ENCODE data around the gene HID1.
A peak's percentile ranks its signal among the peaks of the same experiment; 100 is the strongest.

HID1 gene

DNA sequence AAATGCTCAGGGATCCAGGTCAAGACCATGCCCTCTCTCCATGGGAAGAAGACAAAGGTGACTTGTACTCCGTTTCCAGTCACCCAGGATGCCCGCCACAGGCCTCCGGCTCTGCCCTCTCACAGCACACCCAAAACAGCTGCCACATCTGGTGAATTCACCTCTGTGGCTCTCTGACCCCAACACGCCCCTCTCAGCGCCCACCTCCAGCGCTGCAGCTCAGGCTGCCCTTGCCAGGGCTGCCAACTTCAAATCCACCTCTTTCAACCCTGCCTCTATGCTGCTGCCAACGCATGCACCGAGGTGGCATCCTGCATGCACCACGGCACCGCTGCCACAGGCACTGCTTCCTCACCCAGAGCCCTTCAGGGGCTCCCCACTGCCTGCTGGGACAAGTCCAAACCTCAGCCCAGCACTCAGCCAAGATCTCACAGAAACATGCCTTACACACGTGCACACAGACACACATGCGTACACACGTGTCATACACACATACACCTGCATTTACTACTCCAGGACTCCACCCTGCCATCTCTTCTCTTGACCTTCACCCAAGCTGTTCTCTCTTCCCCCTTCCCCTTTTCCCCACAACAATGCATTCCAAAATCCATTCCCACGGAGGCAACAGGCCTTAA, 7.5 kb downstream of the HID1 start:
- DNase-seq, result no peak

DNA sequence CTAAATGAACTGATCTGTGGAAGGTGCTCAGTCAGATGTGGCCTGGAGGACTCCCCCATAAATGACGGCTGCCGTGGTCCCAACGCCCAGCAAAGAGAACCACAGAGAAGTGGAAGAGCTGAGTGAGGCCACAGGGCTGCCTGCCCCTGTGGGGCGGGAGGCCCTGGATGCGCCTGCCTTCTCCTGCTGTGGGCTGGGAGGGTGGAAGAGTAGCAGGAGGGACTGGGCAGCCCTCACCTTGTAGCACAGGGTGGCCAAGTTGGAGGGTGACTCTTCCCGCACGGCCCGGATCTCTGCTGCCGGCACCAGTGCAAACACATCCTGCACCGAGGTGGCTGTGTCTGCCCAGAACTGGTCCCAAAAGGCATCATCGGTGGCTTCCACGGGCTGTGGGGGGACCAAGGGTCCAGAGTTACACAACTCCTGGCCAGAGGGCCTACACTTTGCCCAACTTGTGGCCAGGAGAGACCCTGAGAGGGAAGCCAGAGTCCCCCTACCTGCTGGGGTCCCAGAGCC, 8.3 kb downstream of the HID1 start:
- DNase-seq, result no peak

DNA sequence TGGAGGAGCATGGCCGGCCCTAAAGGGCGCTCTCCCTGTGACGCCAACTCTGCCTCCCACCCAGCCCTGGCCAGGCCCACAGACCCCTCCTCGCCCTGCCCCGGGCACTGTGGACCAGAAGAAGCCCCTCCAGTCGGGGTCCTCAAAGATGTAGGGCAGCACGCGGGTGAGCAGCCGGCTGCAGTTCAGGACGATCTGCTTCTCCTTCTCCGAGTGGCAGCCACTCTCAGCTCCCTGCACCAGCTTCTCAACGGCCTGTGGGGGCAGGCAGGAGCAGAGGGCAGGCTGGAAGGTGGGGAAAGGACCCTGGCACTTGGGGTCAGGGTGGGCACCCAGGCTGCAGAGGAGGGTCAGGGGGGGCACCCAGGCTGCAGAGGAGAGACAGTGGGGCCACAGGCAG, 8.9 kb downstream of the HID1 start:
- DNase-seq, result no peak

DNA sequence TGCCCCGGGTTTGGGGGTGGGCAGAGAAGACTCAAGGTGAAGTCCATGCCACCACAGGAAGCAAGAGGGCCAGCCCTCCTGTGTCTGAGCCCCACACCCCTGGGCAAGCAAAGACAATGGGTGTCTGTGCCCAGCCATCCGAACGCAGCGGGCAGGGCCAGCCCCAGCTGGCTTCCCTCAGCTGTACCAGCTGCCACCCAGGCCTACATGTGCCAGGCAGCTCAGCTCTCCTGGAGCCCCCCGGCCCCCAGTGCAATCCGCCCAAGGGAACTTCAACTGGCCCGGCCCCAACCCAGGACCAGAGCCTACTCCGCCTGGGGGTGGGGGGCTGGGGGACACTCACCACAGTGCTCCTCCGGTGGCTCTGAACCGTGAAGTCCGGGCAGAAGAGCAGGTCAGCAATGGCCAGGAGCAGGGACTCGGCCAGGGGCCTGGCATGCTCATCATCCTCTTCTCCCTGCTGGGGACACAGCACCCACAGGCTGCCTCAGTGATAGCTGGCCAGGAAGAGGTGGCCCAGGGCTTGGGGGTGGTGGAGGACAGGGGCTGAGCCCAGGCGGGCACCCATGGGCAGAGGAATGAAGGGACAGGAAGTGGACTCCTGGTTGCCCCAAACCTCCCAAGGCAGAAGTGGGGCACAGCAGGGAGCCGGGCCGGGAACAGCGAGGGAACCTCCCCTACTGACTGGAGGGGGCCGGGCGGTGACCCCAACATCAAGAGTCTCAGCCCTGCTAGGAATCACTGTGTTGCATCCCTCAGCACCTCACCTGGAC, 9.8 kb downstream of the HID1 start:
- DNase-seq, result no peak

DNA sequence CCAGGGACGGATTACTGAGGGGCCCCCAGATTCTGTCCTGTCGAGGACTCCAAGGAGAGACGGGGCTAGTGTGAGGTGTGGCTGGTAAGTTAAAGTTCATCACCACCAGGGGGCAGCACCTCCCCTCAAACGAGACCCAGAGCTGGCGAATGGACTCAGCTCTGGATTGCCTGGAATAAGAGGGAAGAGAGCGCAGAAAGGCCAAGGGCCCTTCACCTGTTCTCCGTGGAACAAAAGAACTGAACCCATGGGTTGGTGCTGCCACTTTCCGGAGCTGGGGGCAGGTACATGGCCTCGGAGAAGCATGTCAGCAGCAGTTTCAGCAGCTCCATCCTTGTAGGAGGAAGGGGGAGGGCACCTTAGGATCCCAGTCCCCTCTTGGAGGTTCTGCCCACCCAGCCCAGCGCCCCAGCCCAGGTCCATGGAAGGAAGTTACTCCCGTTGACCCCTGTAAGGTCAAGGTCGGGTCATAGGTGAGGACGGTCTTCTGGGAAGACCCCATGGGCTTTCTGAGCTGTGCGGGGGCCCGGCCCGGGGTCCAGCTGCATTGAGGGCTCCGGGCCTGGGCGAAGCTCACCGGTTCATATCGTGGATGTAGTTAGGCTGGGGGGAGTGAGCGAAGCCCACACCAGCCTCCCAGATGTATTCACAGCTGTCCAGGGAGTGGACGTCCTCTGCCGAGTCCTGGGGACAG, 10.8 kb downstream of the HID1 start:
- peak; percentile 90 for DNase-seq

DNA sequence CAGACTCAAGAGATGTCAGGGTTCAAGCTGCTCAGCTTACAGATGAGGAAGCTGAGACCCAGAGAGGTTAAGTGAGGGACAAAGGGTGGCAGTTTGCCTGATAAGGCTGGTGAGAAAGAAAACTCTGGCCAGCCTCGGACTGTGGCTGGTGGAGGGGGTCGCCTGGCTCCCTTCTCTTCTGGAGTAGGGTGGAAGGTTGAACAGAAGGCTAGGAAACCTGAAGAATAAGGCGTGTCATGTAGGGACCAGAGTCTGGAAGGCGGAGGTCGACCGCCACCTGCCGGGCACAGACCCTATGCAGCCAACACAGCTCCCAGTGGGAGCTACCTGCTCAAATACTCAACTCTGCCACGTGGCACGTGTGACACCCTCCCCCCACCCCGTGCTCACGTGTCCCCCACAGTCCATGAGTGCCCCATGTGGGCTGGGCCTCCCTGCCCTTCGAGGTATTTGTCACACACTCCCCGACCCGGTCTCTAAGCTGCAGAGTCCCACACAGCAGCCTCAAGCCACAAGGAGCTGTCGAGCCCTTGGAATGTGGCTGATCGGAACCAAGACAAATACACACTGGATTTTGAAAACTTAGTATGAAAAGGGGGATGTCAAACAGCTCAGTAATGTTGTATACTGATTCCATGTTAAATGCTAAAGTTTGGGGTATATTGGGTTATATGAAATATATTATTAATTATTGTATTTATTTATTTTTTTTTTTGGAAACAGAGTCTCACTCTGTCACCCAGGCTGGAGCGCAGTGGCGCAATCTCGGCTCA, 11.8 kb downstream of the HID1 start:
- peak; percentile 58 to 67 for DNase-seq

DNA sequence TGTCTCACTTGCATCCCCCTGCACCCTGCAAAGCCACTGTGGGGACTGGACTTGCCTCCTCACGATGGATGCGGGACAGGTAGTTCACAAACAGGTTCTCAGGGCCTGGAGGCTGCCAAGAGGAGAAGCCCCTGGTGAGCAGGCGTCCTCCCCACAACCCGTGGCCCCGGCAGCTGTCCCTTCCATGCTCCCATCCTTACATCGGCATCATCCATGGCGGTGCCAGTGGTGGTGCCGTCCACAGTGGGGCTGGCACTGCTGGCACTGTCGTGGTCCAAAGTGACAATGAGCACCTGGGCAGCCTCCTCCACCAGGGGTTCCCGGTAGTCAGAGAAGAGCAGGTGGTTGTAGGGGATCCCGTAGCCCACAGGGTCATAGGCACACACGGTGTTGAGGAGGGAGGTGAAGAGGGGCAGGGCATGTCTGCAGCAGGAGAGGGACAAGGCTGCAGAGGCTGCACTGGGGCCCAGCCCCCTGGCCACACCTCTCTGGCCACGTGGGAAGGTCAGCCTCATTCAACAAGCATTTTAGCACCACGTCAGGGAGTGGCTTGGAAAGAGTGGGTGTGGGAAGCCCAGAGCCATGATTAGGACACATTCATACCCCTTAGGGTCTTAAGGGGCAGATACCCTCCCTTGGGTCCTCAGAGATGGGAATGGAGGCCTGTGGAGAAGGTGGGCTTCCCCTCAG, 12.6 kb downstream of the HID1 start:
- no peak for DNase-seq

DNA sequence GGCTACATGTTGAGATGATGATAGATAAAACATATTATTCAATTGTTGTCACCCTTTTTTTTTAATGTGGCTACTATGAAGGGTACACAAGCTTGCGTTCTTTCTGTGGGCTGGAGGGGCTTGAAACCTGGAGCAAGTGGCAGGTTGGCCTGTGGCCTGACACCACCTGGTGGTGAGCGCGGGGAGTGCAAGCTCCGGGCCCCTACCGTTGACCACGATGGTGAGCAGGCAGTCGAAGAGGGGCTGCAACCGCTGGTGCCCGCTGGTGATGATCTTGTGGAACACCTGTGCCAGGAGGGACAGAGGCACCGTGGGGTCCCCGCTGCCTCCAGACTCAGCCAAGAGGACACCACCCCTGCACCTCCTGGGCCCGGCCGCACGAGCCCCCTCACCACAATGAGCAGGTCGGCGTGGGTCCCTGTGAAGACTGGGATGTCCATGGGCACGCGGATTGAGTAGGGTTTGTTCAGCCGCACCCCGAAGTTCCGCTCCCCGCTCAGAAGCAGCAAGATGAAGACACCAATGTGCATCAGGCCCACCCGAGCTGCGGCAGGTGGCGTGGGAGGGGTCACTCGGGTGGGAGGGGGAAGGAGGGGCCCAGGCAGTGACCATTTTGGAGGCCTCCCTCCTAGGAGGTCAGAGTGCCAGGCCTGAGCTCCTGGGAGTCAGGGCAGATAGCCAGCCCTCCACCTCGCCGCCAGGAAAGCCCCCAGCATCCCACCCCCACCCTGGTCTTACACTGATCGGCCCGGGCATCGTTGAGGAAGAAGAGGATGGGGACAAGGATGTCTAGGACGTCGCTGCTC, 14.4 kb downstream of the HID1 start:
- peak; percentile 90 to 91 for DNase-seq

DNA sequence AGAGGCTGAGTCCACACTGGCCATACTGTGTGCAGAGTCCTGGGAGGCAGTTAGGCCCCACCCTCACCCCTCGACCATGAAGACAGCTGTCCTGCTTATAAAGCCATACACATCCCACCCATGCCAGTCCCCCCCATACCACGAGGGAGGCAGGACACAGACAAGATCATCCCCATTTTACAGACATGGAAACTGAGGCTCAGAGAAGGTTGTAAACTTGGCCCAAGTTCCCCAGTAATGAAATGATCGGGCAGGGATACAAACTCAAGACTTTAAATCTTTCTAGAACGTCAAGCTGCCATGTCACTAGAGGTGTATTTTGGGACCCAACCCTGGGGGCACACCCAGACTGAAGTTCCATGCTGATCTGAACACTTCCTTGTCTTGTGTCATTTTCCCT, 16.5 kb downstream of the HID1 start:
- DNase-seq, result no peak

DNA sequence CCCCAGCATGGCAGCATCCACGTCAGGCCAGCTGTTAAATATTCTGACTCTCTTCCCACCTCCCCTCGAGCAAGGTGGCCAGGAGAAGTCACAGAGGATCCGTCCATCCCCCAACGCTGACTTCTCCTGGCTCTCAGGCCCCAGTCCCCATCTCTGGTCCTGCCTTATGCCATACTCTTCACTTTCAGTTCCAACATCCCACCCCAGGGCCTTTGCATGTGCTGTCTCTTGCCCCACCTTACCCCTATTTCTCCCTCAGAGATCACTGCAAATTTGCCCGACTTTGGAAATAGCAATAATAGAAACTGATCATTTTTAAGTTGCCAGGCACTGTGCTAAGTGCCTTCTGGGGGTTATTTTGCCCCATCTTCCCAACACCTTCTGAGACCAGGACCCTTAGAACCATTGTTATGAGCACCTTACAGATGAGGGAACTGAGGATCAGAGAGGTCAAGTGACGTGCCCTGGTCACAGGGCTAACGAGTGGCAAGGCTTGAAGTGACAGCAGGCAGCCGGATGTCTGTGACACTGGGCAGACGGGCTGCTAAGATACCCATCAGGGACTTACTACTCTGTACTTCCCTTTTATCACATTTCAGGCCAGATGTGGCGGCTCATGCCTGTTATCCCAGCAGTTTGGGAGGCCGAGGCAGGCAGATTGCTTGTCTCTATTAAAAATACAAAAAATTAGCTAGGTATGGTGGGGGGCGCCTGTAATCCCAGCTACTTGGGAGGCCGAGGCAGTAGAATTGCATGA, 17.7 kb downstream of the HID1 start:
- no peak for DNase-seq

DNA sequence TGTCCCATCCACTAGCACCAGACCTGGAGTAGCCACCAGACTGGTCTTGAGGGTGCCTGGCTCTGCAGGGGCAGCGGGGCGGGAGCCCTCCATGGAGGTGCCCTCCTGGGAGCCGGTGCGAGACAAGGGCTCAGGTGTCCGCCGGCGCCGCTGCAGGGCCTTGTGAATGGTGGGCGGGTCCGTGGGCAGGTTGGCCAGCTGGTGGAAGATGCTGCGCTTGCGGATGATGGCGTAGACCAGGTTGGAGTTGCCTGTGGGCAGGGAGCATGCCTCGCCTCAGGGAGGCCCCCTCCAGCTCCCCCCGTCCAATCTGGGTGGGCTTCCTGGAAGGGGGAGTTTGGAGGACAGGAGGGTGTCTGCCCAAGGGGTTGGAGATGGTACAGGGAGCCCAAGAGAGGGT, 18.4 kb downstream of the HID1 start:
- no peak for DNase-seq

DNA sequence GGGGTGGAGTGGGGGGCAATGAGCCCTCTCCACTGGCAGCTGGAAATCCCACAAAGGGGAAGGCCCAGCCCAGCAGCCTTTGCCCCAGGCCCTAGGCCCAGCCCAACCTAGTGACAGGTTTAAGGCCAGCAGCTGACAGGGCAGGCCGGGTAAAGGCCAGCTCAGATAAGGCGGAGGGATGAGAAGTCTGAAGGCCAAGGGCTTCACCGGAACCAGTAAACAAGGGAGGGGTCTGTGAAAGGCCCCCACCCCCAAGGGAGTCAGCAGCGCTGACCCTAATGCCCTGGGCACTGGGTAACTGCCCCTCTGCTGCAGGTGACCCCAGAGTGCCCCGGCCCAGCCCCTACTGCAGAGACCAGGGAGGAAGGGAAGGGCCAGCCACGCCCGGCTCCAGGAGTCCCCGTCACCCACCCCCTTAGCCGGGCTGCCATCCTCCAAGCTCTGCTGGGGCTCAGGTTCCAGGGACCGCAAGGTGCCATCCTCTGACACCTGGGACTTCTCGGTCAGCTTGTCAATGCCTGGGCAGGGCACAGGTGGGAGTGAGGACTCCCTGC, 19.3 kb downstream of the HID1 start:
- DNase-seq, result no peak

DNA sequence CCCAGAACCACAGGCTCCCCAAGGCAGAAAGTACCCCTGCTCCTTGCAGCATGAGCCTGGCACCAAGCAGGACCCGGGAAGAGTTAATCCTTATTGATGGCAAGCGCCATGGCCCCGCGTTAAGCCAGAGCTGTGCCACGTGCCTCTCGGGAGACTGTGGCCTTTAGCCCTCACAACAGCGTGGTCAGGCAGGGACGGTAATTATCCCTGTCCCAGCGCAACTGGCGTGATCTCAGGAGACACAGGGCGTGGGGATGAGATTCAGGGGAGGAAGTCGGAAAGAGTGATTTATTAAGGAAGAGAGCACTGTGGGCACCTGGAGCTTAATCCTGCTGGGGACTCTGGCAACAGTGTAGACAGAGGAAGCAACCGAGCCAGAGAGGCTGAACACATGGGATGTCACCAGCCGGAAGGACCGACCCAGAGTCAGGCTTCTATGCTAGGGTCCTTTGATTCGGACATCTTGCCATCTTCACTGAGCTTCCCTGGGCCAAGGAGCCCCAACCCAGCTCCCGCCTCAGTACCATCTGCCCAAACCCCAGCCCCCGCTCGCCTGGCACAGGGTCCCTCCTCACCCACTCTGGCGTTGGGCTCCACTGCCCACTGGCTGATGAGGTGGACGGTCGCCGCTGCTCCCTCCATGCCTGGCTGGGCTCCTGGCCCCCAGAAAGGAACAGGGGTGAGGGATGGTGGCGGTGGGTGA, 20.0 kb downstream of the HID1 start:
- no peak for DNase-seq

DNA sequence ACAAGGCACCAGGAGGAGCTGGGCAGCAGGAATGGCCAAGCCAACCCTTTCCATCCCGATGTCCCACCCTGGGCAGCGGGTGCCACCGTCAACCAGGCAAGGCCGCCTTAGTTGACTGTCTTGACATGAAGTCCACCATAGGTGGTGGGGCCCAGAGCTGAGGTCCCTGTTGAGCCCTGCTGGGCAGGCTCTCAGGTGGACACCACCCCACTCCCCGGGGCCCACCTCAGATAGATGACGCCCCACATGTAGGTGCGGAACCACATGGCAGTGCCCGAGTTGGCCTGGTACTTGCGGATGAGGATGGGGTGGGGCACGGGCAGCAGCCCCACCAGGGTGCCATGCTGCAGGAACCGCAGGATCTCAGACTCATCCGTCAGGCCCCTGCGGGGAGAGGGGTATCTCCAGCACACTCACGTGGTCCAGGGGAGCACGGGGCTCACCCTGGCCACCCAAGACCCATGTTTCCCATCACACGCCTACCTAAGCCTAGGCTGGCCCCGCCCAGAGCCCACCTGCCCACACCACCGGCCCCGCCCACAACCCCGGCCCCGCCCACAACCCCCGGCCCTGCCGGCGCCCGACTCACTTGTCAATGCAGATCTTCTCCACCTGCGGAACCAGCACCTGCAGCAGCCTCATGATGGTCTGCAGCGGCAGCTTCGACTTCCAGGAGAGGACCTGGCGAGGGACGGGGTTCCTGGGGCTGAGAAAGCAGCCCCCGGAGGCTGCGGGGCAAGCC, 20.7 kb downstream of the HID1 start:
- no peak for DNase-seq

DNA sequence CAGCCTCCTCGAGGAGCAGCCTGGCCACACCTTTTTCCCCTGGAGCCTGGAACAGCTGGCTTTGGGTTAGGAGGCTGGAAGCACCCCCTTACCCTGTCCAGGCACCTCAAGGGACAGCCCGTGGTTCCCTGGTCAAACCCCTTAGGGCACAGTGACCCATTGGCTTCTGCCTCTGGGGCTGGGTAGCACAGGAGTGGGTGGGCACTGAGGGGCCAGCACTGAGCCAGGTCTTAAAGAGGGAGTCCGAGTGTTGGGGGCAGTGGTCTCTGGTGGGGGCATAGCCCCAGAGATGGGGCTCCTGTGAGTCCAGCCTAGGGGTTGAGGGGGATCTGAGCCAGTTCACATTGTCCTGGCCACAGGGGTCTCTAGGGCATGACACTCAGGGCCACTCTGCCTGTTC, 21.5 kb downstream of the HID1 start:
- DNase-seq, result no peak

DNA sequence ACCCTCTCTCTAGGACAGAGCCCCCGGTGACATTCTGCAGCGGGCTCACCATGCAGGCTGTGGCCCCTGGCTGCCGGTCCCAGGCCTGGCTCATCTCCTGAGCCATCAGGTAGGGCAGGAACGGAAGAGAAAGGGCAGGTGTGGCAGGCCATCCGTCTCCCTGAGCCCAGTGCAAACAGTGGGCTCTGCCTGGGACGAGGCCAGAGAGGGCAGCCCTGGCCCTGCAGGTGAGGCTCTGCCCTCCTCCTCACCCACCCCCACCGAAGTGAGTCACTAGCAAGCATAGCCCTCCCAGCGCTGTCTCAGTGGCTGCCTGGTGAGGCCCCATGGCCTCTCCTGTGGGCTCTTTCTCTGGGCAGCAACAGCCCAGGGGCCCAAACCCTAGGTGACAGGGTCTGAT, 22.4 kb downstream of the HID1 start:
- DNase-seq, result no peak

DNA sequence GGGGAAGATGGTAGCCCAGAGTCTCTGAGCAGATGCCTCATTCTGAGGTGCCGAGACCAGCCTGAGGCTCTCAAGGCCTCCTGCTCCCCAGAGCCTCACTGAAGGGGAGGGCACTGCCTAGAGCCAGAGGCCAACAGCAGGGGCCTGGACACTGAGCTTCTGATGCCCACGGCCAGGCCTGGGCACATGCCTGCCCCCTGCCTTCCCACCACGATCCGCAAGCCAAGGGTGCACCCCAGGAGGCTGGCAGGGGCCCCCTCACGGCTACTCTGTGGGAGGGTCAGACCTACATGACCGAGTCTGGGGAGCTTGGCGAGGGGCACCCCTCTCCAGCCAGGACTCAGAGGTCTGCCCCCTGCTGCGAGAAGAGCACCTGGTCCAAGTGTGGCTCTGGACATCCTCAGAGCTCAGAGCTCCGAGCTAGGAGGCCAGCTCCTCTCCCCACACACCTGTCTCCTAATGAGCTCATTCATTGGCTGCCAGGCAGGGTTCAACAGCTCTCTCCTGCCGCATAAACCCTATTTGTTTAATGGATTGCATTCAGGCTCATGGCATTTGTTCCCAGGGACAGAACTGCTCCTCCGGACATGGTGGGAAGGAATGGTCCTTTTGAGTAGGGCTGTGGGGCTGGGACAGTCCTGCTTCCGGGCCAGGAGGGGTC, 23.0 kb downstream of the HID1 start:
- DNase-seq, result no peak

DNA sequence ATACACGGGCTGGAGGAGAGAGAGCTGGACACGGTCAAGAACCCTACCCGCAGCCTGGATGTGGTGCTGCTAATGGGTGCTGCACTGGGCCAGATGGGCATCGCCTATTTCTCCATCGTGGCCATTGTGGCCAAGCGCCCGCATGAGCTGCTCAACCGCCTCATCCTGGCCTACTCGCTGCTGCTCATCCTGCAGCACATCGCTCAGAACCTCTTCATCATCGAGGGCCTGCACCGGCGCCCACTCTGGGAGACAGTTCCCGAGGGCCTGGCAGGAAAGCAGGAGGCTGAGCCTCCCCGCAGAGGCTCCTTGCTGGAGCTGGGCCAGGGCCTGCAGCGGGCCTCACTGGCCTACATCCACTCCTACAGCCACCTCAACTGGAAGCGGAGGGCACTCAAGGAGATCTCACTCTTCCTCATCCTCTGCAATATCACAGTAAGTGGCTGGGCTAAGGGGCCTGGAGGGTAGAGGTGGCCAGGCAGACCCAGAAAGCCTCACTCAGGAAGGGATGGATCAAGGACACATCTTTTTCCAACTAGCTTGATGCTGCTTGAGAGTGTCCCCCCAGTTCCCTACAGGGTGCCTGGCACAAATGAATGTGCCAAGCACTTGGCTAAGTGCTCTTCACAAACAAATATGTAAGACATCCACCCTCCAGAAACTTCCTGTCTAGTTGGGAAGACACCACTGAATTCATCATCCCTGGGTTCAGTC, 25.4 kb downstream of the HID1 start:
- DNase-seq, result no peak

Measured in activated T-cell treated with anti-CD3 and anti-CD28 coated beads, Interleukin-2, amount 50 U/mL, for 48 hours (primary cell).